ENCODE results near the gene PRSS3. TPM values are rescaled to one million over a fixed set of nuclear protein-coding genes. Genes with fewer than 3 reads are reported as not detected.
"Not testable (repeated sequence)": the region's sequence is repeated elsewhere in the genome, so short reads cannot be mapped to it uniquely, and the experiment has no call there.

Gene PRSS3
- total RNA-seq, 1 experiment from 2014 or later = 33.8 TPM

DNA sequence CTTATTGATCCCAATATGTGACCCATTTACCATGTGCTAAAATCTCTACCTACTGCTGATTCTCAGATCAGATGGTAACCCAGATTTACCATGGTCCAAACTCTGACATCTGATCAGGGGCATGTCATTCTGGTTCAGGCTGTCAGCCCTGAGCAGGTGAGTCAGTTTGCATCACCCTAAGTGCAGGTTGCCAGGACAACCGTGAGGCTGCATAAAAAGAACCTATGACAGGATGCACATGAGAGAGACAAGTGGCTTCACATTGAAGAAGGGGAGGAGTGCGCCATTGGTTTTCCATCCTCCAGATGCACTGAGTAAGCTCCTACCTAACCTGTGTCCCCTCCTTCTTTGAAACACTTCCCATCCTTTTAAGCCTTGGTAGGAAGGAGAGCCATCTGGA lies 801 bp upstream of the PRSS3 start:
- CTCF ChIA-PET = no interaction called here
- intact Hi-C loops (cut with micrococcal nuclease; ENCODE audit: unreplicated experiment) = no loop called here
- Histone ChIP-seq H3K9me3 (no peaks in the 10 kb centered on the region), H3K27me3 (replicated peaks; ENCODE audit: control insufficient read depth, insufficient read depth, low read length) (no peaks in the 10 kb centered on the region), H3K4me1 (no peaks in the 10 kb centered on the region), H3K36me3 (ENCODE audit: control insufficient read depth, insufficient read depth, low read length) (peaks cover 1% of the 10 kb centered on the region; the same call in 1 of the 2 replicates), H3K4me3 (ENCODE audit: low read depth, low read length) (no peak overlapping the region)
- Mint-ChIP-seq H3K4me1 (ENCODE audit: low read depth, unreplicated experiment) (peaks cover 18% of the 10 kb centered on the region), H3K9me3 (ENCODE audit: unreplicated experiment) (no peaks in the 10 kb centered on the region), H3K36me3 (ENCODE audit: insufficient read depth, unreplicated experiment) (peaks cover 22% of the 10 kb centered on the region), H3K27me3 (ENCODE audit: insufficient read depth, unreplicated experiment) (no peaks in the 10 kb centered on the region), H3K4me3 (ENCODE audit: unreplicated experiment) (no peak overlapping the region), H3K27ac (ENCODE audit: unreplicated experiment) (peak overlapping the region; percentile 84)
- POLR2A ChIA-PET = no interaction called here
- TF ChIP-seq, protein P1, sequence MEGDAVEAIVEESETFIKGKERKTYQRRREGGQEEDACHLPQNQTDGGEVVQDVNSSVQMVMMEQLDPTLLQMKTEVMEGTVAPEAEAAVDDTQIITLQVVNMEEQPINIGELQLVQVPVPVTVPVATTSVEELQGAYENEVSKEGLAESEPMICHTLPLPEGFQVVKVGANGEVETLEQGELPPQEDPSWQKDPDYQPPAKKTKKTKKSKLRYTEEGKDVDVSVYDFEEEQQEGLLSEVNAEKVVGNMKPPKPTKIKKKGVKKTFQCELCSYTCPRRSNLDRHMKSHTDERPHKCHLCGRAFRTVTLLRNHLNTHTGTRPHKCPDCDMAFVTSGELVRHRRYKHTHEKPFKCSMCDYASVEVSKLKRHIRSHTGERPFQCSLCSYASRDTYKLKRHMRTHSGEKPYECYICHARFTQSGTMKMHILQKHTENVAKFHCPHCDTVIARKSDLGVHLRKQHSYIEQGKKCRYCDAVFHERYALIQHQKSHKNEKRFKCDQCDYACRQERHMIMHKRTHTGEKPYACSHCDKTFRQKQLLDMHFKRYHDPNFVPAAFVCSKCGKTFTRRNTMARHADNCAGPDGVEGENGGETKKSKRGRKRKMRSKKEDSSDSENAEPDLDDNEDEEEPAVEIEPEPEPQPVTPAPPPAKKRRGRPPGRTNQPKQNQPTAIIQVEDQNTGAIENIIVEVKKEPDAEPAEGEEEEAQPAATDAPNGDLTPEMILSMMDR (IDR thresholded peaks at IDR 0.05; ENCODE audit: insufficient read depth in 1 of 2, low read depth in 1 of 2, low read length in 1 of 2, severe bottlenecking in 1 of 2, unreplicated experiment in 1 of 2) = no peak
- DNase-seq = peak in 1 of 2 experiments; percentile 18
- no TSS peak for BruUV-seq (replicated peaks)

DNA sequence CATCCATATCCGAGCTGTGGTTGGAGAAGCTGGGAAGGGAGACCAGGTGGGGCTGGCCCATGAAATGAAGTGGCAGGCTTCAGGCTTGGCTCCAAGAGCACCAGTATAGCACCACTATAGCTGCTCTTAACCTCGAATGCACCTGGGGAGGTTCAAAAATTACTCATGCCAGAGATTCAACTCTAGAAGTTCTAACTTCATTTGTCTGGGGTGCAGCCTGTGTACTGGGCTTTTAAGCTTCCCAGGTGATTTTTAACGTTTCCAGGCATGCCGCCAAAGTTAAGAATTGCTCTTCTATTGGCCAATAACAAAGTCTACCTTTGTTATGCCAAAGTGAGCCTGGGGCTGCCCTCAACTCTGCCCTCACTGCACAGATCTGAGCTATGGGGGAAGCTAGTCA lies 458 bp downstream of the PRSS3 start:
- POLR2A ChIA-PET = no interaction called here
- H3K4me1 Mint-ChIP-seq (ENCODE audit: low read depth, unreplicated experiment) = peaks cover 18% of the 10 kb centered on the region
- no peak overlapping the region for H3K4me3 Mint-ChIP-seq (ENCODE audit: unreplicated experiment)
- H3K9me3 Mint-ChIP-seq (ENCODE audit: unreplicated experiment) = no peaks in the 10 kb centered on the region
- TSS peak; percentile 75 for BruUV-seq (replicated peaks)
- H3K36me3 Mint-ChIP-seq (ENCODE audit: insufficient read depth, unreplicated experiment) = peaks cover 22% of the 10 kb centered on the region
- H3K27ac Mint-ChIP-seq (ENCODE audit: unreplicated experiment) = peak overlapping the region; percentile 84
- Histone ChIP-seq H3K4me3 (ENCODE audit: low read depth, low read length) (no peak overlapping the region), H3K27me3 (replicated peaks; ENCODE audit: control insufficient read depth, insufficient read depth, low read length) (no peaks in the 10 kb centered on the region), H3K4me1 (no peaks in the 10 kb centered on the region), H3K9me3 (no peaks in the 10 kb centered on the region), H3K36me3 (ENCODE audit: control insufficient read depth, insufficient read depth, low read length) (peaks cover 1% of the 10 kb centered on the region; the same call in 1 of the 2 replicates)
- H3K27me3 Mint-ChIP-seq (ENCODE audit: insufficient read depth, unreplicated experiment) = no peaks in the 10 kb centered on the region
- intact Hi-C loops (cut with micrococcal nuclease; ENCODE audit: unreplicated experiment) = no loop called here
- TF ChIP-seq, protein P1 (IDR thresholded peaks at IDR 0.05; ENCODE audit: insufficient read depth in 1 of 2, low read depth in 1 of 2, low read length in 1 of 2, severe bottlenecking in 1 of 2, unreplicated experiment in 1 of 2) = no peak
- no peak for DNase-seq
- CTCF ChIA-PET = interaction anchor here (1.1 kb wide), 1 partner anchor 17 kb away, joined by 3 read pairs; no protein-coding TSS in a partner anchor

- H3K9me3 ChIP-seq; H3K27me3 ChIP-seq (replicated peaks; ENCODE audit: control insufficient read depth, insufficient read depth, low read length); H3K4me1 ChIP-seq; H3K27me3 Mint-ChIP-seq (ENCODE audit: insufficient read depth, unreplicated experiment); H3K27ac Mint-ChIP-seq (ENCODE audit: unreplicated experiment); intact Hi-C loops (cut with micrococcal nuclease; ENCODE audit: unreplicated experiment); DNase-seq; H3K4me3 ChIP-seq (ENCODE audit: low read depth, low read length); BruUV-seq (replicated peaks); H3K36me3 ChIP-seq (ENCODE audit: control insufficient read depth, insufficient read depth, low read length); CTCF ChIA-PET; H3K9me3 Mint-ChIP-seq (ENCODE audit: unreplicated experiment); H3K4me3 Mint-ChIP-seq (ENCODE audit: unreplicated experiment): not testable (repeated sequence)
- POLR2A ChIA-PET = interaction anchor here (0.5 kb wide), 1 partner anchor 21 kb away, joined by 3 read pairs; no protein-coding TSS in a partner anchor
- H3K4me1 Mint-ChIP-seq (ENCODE audit: low read depth, unreplicated experiment) = peaks cover 18% of the 10 kb centered on the region
- peaks cover 22% of the 10 kb centered on the region for H3K36me3 Mint-ChIP-seq (ENCODE audit: insufficient read depth, unreplicated experiment)
Observed at GRCh38 chr9:33796679-33797078, 1.3 kb downstream of the PRSS3 start.

DNA sequence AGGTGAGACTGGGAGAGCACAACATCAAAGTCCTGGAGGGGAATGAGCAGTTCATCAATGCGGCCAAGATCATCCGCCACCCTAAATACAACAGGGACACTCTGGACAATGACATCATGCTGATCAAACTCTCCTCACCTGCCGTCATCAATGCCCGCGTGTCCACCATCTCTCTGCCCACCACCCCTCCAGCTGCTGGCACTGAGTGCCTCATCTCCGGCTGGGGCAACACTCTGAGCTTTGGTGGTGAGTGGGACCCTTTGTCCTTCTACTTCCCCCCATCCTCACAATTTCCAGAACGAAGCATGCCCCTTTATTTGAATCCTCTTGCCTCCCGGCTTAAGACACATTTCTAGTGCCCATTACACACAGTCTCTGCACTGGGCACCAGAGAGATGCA lies 2.5 kb downstream of the PRSS3 start:
- TF ChIP-seq, protein P1 (IDR thresholded peaks at IDR 0.05; ENCODE audit: insufficient read depth in 1 of 2, low read depth in 1 of 2, low read length in 1 of 2, severe bottlenecking in 1 of 2, unreplicated experiment in 1 of 2) = no peak
- Mint-ChIP-seq H3K4me1 (ENCODE audit: low read depth, unreplicated experiment) (peaks cover 11% of the 10 kb centered on the region), H3K27ac (ENCODE audit: unreplicated experiment) (peak overlapping the region; percentile 29), H3K36me3 (ENCODE audit: insufficient read depth, unreplicated experiment) (peaks cover 22% of the 10 kb centered on the region), H3K9me3 (ENCODE audit: unreplicated experiment) (no peaks in the 10 kb centered on the region), H3K4me3 (ENCODE audit: unreplicated experiment) (no peak overlapping the region), H3K27me3 (ENCODE audit: insufficient read depth, unreplicated experiment) (no peaks in the 10 kb centered on the region)
- Histone ChIP-seq H3K36me3 (ENCODE audit: control insufficient read depth, insufficient read depth, low read length) (peaks cover 1% of the 10 kb centered on the region; the same call in 1 of the 2 replicates), H3K27me3 (replicated peaks; ENCODE audit: control insufficient read depth, insufficient read depth, low read length) (no peaks in the 10 kb centered on the region), H3K4me3 (ENCODE audit: low read depth, low read length) (no peak overlapping the region), H3K4me1 (no peaks in the 10 kb centered on the region), H3K9me3 (no peaks in the 10 kb centered on the region)
- no peak for DNase-seq
- ChIA-PET CTCF (no interaction called here), POLR2A (no interaction called here)
- no TSS peak for BruUV-seq (replicated peaks)
- intact Hi-C loops (cut with micrococcal nuclease; ENCODE audit: unreplicated experiment) = no loop called here

Measured in Caco-2 (cell line).